HG03469 (cell line): ENCODE data around the gene HPCAL1.
"Not testable (repeated sequence)": the region's sequence is repeated elsewhere in the genome, so short reads cannot be mapped to it uniquely, and the experiment has no call there.

Experiments
- ATAC-seq: cut with Tn5 transposase; IDR thresholded peaks from one replicate; pipeline ENCODE4 v1.9.1; 2021; ENCODE audit warnings: mild to moderate bottlenecking, moderate library complexity, moderate number of reproducible peaks; ENCODE audit not compliant: unreplicated experiment

The HPCAL1 gene

DNA sequence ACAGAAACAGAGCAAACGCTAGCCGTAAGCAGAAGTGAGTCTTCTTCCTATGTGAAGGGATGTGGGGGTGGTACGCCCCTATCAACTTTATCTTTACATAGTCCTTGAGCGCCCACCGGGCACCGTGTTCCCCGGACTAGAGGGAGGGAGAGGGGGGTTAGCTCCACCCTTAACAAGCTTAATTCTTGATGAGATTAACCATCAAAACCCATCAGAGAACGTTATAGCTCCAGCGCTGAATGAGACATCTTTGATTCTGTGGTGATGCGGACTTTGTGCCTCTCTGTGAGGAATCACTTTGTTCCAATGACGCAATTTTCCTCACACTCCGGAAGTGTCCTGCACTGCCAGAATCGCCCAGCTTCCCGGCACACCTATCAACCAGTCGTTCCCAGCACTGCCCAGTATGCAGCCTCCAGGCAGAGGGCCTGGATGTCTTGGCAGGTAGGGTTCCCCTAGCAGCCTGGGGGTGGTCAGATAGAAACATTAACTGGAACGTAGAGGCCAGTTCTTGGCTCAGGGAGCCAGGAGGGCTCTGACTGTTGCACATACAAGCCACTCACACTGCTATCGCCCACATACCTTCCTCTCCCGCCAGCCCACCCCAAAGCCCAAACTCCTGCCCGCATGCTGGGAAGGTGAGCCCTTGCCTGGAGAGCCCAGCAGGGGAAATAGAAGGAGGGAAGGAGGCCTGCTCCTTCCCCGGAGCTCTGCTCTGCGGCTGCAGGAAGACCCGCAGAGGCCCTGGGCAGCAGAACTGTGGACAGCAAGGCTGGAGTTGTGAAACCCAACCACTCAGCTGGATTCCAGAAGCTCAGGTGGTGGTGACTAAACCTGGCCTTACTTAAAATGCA is 147.4 kb downstream of the HPCAL1 start:
- ATAC-seq: no peak

DNA sequence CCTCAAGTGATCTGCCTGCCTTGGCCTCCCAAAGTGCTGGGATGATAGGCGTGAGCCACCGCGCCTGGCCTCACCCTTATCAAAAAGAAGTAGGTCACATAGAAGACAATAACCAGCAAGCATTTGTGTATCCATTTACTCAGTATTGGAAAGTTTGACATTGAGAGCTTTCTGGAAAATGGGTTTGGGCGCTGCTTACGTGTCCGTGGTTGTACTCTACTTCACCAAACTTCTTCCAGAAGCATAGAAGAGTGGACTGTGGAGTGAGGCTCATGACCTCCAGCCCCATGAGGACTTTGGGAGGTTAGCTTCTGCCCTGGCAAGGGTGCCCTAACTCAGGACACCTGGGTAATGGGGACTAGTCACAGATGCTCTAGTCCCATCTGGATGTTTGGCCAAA is 149.1 kb downstream of the HPCAL1 start:
- no peak for ATAC-seq

DNA sequence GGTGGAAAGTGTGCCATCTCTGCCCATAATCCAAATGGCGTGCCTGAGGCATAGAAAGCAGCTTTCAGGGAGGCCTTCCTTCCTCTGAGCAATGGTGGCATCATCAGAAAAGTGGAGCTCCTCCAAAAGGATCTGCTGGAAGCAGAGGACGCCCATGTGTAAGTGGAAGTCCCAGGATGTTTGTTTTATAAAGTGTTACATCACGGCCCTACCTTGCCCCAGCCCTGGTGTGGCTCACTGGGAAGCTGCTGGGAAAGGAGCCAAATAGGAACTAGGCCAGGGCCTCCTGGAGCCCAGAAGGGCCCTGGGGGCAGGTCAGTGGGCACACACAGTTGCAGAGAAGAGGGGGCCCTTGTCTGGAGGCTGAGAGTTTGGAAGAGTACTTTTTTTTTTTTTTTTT is 149.6 kb downstream of the HPCAL1 start:
- no peak for ATAC-seq

DNA sequence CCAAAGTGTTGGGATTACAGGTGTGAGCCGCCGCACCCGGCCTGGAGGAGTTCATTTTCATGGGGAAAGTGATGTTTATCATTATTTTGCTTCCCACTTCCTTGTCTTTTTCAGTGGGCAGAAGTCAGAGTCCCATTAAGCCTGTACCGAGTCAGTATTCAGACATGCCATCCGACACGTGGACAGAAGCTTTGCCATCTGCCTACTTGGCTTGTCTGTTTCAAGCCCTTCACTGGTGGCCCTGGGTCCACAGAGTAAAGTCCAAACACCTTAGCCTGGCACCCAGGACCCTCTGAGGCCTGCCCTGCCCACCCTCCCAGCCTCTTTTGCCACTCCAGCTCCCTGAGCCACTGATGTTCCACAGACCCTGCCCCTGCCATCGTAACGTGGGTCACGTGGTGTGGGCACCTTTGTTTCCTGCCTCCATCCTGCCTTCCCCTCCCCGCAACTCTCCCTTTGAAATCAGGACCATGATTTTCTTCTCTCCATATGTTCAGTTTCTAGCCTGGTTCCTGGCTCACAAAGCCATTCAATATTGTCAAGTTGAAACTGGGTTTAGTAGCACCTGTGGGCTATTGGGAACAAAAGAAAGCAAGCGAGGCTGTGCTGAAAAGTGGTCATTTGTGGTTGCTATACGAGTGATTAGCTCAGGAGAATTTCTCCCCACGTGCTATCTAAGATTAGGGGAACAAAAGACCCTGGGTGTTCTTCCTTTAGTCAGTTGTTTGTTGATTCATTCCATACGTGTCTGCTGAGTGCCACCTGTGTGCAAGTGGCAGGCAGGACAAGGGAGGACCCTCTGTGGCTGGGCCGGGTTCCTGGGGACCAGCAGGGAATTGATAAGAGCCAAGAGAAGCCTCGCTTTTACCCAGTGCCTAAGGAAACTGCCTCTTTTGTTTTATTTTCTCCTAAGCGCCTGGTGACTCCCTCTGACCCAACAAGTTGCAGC is 150.5 kb downstream of the HPCAL1 start:
- no peak for ATAC-seq

DNA sequence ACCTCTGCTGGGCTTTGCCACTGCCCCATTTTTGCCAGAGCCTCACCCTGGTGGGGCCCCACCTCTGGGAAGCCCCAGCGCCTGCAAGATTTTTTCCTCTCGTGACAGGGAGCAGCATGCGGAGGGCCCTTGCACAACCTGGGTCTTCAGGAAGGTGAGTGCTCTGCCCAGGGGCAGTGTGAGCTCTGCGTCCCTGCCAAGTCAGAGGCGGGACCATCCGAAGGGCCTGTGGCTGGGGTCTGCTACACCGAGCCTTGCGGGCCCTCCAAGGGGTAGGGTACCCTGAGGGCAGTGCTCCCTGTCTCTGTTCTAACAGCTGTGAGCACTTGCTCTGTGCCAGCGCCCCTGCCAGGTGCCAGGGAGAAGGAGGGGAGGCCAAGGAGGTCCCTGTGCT is 151.2 kb downstream of the HPCAL1 start:
- ATAC-seq: no peak

DNA sequence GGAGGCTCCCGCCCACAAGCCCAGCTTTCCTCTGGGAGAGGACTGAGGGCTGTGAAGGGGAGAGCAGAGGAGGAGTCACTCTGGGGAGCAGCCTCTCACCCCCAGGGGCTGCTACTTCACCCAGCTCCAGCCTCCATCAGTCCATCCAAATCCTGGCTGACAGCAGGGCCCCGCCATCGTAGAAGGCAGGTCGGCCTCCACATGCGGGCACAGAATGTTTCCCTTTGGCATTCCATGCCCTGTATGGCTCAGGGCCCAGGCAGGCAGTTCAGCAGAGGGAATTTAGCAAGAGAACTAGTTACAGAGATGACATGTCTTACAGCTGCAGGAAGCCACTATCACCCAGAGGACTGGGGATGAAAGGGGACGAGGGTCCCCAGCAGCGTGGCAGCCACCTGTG is 151.8 kb downstream of the HPCAL1 start:
- no peak for ATAC-seq

DNA sequence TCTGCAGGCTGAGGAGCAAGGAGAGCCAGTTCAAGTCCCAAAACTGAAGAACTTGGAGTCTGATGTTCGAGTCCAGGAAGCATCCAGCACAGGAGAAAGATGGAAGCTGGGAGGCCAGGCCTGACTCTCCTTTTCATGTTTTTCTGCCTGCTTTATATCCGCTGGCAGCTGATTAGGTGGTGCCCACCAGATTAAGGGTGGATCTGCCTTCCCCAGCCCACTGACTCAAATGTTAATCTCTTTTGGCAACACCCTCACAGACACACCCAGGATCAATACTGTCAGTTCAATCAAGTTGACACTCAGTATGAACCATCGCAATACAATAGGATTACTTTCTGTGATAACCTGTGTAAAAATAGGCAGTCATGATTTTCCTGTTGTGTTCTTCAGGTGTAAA is 154.5 kb downstream of the HPCAL1 start:
- ATAC-seq: not testable (repeated sequence)

DNA sequence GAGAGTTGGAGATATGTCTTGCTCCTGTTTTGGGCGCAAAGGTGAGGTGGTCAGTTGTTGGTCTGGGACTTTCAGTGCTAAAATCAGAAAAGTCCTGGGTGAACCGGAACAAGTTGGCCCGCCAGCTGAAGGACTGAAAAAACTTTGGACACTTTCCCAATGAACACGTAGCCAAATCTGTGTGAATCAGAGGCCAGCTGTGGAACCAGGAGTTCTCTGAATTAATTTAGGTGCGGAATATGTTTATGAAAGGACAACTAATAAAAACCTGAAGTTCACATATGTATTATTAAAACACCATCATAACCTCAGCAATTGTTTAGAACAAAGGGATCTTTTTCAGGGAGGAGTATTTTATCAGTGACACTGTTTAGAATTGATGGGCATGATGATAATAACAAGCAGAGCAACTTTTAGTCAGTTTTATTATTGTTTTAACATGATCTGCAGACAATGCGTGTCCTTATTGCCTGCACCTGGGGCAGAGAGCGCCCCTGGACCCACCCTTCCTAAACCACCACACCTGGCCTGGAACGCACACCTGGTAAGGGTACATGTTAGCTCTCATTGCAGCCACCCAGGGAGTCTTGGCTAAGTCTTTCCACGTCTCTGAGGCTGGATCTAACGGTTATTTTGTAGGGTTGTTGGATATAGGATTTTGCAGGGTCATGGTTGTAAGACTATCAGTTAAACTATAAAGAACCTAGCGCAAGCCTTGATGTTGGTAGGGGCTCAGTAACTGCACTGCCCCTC is 155.3 kb downstream of the HPCAL1 start:
- ATAC-seq: no peak

DNA sequence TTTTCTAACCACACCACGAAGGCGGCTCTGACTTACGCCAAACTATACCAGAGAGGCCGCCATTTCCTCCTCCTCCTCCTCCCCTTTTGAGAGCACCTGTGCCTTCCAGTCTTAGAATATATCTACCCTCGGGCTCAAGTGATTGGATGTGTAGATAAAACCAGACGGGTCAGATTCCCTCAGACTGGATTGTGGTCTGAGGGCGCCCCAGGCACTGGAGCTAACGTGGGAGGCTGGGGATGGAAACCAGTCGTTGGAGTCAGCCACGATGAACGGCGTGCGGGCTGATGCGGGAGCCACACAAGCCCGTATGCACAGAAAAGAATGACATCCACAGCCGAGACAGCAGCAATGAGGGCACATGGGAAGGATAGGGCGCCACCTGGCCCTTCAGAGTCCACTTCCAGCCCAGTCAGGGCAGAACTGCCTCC is 157.7 kb downstream of the HPCAL1 start:
- ATAC-seq: no peak

DNA sequence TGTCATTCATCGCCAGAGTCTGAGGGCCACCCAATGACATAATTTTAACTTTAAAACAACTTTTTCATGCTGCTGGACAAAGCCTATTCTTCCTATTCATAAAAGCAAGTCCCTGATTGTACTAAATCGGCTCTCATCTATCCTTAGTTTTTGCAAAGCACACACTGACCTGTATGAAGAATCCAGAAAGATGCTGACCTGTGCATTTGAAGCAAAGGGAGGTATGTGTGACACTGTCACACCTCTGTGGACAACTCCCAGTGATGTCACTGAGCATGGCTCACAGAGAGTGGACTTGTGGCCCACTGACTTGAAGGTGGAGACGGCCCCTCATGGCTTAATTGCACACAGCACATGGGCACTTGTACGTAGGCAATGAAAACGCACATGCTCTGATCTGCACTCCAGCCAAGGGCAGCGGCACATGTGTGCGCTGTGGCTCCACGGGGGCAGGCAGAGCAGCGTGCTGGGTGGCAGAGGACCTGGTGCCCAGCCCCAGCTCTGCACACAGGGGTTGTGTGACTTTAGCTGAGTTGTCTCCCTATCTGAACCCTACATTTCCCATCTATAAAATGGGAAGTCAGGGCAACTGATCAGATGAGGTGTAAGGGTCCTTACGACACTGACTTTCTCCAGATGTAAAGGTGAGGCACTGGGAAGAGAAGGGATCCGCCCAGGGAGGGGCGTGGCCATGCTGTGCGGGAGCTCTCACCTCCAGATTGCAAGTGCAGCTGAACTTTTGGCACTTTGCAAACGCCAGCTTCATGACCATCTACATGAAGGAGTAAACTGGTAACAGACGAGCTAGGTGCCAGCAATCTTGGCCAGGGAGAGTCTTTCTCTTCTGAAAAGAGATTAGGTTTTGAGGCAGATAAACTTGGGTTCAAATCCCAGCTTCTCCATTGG is 159.7 kb downstream of the HPCAL1 start:
- no peak for ATAC-seq

DNA sequence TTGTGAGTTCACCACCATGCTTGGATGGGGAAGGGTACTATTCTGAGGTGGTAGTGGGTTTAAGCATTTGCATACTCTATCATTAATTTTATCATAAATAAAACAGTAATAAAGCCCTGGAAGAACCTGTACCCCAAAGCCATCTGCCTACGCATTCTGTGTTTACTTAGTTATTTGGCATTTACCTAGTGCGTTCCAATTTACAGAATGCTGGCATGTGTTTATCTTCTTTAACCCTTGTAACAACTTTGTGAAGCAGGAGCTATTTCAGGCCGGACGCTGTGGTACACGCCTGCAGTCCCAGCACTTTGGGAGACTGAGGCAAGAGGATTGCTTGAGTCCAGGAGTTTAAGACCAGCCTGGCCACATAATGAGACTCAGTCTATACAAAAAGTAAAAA is 163.2 kb downstream of the HPCAL1 start:
- ATAC-seq: no peak

DNA sequence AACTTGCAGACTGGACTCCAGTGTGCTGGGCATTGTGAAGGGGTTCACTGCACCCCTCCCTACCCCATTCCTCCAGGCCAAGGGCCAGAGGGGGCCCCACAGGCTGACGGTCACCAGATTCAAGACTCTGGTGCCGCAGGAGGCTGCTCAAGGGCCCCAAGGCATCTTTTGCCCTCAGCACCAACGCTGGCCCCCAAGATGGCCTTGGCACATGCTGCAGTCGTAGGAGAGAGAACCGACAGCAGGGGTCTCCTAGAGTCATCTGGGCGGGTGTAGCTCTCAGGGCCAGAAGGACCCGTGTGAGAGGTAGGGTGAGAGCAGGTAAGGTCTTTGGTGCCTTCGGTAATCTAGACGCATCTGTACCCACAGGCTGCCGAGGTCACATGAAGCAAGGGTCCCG is 164.1 kb downstream of the HPCAL1 start:
- no peak for ATAC-seq

DNA sequence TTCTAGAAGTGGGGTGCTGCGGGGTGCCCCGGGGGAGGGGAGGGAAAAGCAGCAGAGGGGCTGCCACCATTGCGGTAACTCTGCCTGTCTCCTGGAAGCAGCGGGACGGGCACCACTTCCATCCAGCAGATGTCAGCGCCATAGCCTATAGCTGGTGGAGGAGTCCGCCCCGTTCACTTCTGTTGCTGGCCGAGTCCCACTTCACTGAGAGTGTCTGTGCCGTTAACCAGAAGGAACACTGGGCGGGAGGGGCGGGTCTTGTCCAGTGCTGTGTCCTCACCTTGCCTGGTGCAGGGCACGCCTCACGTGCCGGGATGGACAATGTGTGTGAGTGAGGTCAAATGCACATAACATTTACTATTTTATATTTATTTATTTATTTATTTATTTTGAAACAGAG is 164.7 kb downstream of the HPCAL1 start:
- no peak for ATAC-seq

DNA sequence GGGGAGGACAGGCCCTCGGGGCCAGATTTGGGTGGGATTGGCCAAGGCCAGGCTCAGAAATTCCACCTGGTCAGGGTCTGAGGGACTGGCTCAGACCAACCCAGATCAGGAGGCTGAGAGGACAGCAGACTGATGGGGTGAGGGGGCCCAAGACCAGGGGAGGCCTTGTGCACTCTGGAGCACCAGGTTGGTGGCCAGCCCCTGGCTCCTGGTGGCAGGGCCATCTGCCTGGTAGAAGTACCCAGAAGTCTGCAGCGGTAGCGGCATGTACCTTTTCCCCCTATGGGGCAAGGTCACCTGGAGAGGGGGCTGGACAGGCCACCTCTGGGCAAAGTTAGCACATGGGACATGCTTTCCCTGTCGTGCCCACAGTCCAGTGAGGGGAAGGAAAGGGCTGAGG is 166.6 kb downstream of the HPCAL1 start:
- ATAC-seq: no peak

DNA sequence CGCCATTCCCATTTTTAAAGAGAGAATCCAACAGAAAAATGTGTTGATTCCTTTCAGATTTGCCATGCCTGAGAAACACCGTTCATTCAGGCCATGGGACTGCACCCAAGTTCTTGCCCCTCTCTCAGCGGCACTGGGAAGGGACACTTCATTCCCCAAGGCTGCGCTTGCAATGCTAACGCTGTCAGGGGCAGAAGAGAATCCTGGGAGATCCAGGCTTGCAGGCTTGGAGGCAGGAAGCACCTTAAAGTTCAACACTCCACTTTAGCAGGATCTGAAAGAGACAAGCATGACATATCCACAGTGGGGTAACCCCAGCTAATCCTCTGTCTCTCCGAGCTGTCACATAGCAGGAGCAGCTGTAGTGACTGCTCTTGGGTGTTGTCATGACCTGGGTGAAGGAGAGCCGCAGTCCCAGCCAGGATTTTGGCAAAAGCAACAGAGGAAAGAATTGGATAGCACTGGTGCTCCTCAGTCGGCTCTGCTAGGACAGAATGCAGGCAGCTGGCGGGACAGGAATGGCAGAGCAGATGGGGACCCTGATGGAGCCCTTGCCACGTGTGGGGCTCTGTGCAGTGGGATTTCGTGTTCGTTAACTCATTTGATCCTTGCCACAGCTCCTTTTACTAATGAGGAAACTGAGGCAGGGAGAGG is 167.4 kb downstream of the HPCAL1 start:
- no peak for ATAC-seq

DNA sequence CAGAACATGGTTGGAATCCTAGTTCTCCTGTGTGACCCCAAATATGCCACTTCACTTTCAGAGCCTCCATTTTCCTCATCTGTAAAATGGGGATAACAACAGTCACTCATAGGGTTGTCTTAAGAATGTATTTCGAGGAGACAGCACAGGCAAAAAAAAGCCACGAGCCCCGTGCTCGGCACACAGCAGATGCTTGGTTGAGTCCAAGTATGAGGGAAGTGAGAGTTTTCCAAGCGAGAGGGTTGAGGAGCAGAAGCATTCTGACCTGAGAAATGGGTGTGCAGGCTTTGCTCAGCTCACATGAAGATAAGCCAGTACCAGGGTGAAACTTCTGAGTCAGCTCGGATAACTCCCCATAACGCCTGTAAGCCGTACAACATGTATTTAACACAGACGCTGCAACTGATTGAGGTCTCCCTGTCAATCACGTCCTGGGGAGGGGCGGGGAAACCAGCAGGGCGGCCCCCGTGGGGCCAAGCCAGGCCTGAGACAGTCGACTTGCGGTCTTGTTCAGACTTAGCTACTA is 168.4 kb downstream of the HPCAL1 start:
- no peak for ATAC-seq

DNA sequence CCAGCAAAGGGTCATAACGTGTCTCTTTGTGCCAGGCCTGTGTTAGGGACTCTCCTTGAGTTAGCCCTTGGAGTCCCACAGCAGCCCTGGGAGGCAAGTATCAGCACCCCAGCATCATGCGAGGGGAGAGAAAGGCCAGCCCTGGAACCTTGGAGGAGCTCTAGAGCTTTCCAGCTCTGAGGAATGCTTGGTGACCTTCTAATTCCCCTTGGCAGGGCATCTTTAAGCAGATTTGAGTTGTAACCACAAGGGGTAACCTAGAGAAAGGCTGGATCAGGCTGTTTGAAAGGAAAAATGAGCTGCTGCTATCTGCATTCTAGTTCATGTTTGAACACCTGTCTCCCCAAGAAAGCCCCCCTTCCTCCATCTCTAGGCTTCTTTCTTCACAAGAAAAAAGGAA is 169.3 kb downstream of the HPCAL1 start:
- ATAC-seq: no peak

DNA sequence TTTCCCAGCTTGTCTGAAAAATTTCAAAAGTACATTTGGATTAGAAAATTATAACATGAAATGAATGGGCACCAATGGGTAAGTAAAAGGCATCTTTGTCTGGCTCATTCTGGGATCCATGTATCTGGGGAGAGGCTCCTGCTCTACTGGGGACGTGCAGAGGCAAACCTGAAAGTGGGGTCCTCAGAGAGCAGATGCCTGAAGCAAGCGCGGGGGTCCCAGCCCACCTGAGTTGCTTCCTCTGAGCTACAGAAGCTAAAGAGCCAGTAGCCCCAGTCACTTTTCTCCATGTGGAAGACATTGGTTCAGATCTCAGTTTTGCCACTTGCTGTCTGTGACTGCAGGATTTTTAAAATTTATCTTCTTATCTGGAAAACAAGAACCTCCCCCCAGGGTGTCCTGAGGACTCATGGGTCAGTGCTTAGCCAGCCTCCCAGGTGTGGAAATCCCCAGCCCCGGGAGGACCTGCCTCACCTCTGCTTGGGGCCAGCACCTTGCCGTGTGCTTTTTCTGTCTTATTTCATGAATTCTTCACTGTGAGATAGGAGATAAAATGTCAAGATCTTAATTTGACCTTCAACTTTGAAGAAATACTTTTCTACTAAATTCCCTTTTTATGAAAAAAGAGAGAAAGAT is 170.5 kb downstream of the HPCAL1 start:
- no peak for ATAC-seq

DNA sequence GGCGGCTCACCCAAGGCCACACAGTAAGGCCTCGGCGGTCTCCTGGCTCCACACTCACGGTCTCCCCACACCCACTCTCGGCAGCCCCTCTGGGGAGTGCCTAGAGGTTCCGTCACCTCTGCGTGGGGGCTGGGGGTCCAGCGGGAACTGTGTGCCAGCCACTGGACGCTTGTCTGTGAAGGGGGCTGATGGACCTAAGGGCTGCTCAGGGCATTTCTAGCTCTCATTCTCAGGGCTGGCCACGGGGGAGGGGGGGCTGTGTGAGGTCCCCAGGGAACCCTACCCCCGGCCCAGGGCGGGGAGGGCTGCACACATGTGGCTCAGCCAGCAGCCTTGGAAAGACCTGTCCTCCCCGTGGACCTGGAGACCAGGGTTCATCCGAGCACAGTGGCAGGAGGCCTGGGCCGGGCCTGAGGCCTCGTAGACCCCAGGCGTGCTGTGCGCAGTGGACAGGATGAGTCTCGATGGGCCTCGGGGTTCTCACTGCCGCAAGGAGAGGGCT is 172.6 kb downstream of the HPCAL1 start:
- ATAC-seq: no peak
